Measurements from ENCODE around the gene CDK15. TPM values are rescaled to one million over a fixed set of nuclear protein-coding genes. Genes with fewer than 3 reads are reported as not detected.

CDK15 gene
- total RNA-seq, 1 donor from 2014 or later, result 1.8 TPM

- TF ChIP-seq, protein P1, sequence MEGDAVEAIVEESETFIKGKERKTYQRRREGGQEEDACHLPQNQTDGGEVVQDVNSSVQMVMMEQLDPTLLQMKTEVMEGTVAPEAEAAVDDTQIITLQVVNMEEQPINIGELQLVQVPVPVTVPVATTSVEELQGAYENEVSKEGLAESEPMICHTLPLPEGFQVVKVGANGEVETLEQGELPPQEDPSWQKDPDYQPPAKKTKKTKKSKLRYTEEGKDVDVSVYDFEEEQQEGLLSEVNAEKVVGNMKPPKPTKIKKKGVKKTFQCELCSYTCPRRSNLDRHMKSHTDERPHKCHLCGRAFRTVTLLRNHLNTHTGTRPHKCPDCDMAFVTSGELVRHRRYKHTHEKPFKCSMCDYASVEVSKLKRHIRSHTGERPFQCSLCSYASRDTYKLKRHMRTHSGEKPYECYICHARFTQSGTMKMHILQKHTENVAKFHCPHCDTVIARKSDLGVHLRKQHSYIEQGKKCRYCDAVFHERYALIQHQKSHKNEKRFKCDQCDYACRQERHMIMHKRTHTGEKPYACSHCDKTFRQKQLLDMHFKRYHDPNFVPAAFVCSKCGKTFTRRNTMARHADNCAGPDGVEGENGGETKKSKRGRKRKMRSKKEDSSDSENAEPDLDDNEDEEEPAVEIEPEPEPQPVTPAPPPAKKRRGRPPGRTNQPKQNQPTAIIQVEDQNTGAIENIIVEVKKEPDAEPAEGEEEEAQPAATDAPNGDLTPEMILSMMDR (conservative IDR thresholded peaks at IDR 0.05), result no peak
- Mint-ChIP-seq H3K9me3 (no peaks in the 10 kb centered on the region), H3K27ac (no peak overlapping the region), H3K27me3 (no peaks in the 10 kb centered on the region), H3K36me3 (no peaks in the 10 kb centered on the region), H3K4me3 (no peak overlapping the region), H3K4me1 (ENCODE audit: unreplicated experiment) (peaks cover 21% of the 10 kb centered on the region)
- no peak for DNase-seq (ENCODE audit: extremely low spot score, unreplicated experiment)
Observed at GRCh38 chr2:201918616-201919307, 112.4 kb downstream of the CDK15 start.

- no peak for DNase-seq (ENCODE audit: extremely low spot score, unreplicated experiment)
- TF ChIP-seq, protein P1 (conservative IDR thresholded peaks at IDR 0.05), result no peak
- Mint-ChIP-seq H3K27me3 (no peaks in the 10 kb centered on the region), H3K9me3 (no peaks in the 10 kb centered on the region), H3K4me3 (no peak overlapping the region), H3K4me1 (ENCODE audit: unreplicated experiment) (peaks cover 25% of the 10 kb centered on the region), H3K36me3 (no peaks in the 10 kb centered on the region), H3K27ac (no peak overlapping the region)
Observed at GRCh38 chr2:201919308-201919634, 112.9 kb downstream of the CDK15 start.

DNA sequence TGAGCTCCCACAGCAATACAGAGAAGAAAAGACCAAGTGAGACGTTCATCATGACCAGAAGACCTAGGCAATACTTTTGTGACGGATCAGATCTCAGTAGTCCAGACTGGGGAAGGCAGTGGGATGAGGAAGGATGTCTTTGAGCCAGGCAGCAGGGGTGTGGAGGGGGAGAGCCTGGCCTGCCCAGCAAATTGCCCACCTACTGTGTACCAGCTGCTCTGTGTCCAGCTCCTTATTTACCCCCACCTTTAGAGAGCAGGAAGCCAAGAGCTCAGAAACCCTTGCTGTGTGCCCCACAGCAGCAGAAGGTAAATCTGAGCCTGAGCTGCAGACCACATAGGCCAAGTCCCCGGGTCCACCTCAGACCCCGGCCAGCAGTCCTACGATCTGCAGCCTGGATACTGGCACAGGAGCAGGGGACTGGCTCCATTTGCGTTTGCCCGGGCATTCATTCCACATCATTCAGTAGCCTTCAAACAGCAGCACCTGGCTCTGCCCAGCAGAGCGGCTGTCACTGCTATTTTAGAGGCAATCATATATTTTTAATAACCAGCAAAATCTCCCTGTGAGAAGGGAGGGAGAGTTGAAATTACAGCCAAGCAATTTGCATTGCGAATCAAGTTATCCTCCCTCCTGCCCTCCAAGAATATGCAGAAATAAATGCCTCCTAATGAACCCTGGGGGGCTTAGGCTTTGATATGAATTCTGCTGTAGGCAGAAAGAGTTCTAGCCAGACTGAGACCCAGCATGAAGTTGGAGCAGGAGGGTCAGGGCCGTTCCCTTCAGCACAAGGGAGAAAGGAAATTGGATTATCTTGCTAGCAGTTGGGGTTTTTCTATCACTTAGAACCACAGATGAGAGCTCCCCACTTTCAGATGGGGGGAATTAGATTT, 117.3 kb downstream of the CDK15 start:
- TF ChIP-seq, protein P1 (conservative IDR thresholded peaks at IDR 0.05), result no peak
- no peaks in the 10 kb centered on the region for H3K9me3 Mint-ChIP-seq
- H3K4me1 Mint-ChIP-seq (ENCODE audit: unreplicated experiment), result peaks cover 40% of the 10 kb centered on the region
- H3K27ac Mint-ChIP-seq, result no peak overlapping the region
- no peaks in the 10 kb centered on the region for H3K36me3 Mint-ChIP-seq
- H3K4me3 Mint-ChIP-seq, result no peak overlapping the region
- DNase-seq (ENCODE audit: extremely low spot score, unreplicated experiment), result no peak
- H3K27me3 Mint-ChIP-seq, result peaks cover 4% of the 10 kb centered on the region

DNA sequence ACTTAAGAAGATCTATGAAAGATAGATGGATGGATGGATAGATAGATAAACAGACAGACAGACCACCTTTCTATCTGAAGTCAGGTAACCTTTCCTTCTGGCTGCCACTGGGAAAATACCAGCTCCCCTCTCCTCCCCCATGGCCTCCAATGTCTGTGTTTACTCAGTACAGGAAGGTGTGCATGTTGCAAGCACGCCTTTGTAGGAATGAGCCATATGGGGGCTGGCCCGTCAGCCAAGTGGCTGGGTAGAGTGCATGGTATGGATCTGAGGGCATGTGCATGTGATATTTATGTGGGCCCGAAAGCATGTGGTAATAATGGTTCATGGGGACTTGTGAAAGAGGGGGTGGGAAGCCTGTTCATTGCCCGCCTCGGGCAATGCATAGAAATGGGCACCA, 118.1 kb downstream of the CDK15 start:
- Mint-ChIP-seq H3K4me3 (no peak overlapping the region), H3K27ac (no peak overlapping the region), H3K9me3 (no peaks in the 10 kb centered on the region), H3K36me3 (no peaks in the 10 kb centered on the region), H3K27me3 (peaks cover 7% of the 10 kb centered on the region), H3K4me1 (ENCODE audit: unreplicated experiment) (peaks cover 43% of the 10 kb centered on the region)
- no peak for DNase-seq (ENCODE audit: extremely low spot score, unreplicated experiment)
- TF ChIP-seq, protein P1 (conservative IDR thresholded peaks at IDR 0.05), result no peak

GRCh38 chr2:201925056-201925455, 118.7 kb downstream of the CDK15 start:
- H3K9me3 Mint-ChIP-seq, result no peaks in the 10 kb centered on the region
- H3K36me3 Mint-ChIP-seq, result no peaks in the 10 kb centered on the region
- H3K27ac Mint-ChIP-seq, result no peak overlapping the region
- DNase-seq (ENCODE audit: extremely low spot score, unreplicated experiment), result no peak
- peaks cover 7% of the 10 kb centered on the region for H3K27me3 Mint-ChIP-seq
- H3K4me1 Mint-ChIP-seq (ENCODE audit: unreplicated experiment), result peaks cover 47% of the 10 kb centered on the region
- no peak overlapping the region for H3K4me3 Mint-ChIP-seq
- TF ChIP-seq, protein P1 (conservative IDR thresholded peaks at IDR 0.05), result no peak
